Dedifferentiated amniotic fluid mesenchymal stem cell (primary cell): Measurements from ENCODE around the gene PKNOX2.

Source experiments
- DNase-seq: peaks from one replicate; pipeline ENCODE4 v3.0.0-alpha.2; 2016; ENCODE audit errors: extremely low spot score

Gene PKNOX2

DNA sequence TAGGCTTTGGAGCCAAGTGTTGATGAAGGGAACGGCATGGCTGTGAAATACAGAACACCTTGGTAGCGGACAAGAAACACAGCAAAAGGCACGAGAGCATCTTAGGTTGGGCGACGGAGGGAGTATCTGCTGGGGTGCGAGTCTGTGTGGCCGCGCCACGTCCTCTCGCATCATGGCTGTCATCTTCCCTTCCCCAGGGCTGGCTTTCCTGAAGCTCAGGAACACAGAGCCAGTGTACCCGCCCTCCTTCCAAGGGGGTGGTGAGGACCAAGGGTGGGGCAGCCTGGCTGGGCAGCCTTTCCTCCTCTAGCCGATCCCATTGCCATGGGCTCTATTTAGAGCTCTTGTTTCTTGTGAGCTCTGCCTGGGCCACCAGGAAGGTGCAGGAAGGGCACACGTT is 177.1 kb downstream of the PKNOX2 start:
- no peak for DNase-seq

- no peak for DNase-seq
Measured at GRCh38 chr11:125342281-125342930, 177.9 kb downstream of the PKNOX2 start.

DNA sequence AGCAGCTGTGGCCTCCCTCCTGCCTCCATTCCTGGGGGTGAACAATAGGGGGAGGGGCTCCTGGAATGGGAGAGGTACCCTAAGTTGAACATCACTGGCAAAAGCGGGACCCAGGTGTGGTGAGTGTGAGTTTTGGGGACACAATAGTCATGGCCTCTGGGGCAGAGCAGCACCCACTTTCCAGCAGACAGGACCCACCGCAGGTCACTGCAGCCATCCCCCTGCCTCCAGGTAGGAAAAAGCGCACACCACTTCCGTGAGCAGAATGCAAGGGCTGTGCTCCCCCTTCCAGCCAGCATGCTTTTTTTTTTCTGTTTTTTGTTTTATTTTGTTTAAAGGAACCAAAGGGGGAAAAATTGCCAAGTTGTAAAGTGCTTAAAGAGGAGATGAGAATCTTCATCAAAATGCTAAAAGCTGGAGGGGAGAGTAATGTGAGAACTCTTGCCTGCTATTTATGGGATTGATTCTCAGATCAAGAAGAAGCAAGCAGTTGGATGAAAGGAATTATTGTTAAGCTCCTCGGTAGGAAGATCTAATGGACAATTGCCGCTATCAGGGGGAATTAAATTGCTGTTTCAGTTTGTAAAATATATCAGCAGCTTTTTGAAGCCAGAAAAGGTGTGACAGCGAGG is 178.7 kb downstream of the PKNOX2 start:
- DNase-seq, result no peak

DNA sequence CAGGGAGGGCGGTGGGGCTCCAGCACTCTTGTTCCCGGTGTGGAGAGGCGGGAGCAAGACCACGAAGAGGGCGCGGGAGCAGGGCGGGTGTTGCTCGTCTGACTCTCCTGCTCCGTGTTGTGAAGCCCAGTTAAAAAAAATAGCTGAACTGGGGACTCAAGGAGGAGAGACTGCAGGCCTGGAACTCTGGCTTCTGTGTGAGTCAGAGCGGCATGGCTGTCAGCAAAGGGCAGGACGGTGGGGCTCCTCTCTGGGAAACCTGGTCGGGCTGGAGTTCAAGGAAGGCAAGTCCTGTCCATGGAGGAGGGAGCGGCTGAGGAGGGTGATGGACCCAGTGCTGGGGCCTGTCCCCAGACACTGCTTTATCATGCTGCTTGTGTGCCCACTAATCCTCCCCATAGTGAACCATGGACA is 179.2 kb downstream of the PKNOX2 start:
- no peak for DNase-seq

GRCh38 chr11:125344846-125345420 is 180.4 kb downstream of the PKNOX2 start:
- no peak for DNase-seq

GRCh38 chr11:125345421-125346178 is 181.0 kb downstream of the PKNOX2 start:
- peak; percentile 59 for DNase-seq

DNA sequence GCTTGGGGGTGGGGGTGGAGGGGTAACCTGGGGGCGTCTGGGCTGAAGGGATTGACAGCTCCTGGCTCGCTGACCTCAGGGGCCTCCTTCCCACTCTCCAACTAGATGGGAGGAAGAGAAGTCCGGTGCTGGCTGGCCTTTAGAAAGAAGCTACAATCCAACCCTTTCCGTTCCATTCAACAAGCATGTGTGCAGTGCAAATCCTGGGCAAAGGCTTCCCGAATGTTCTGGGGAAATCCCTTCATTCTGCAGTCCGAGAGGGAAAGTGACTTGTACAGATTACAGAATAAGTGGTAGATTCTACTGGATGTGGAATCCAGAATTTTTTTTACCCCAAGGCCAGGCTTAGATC is 181.6 kb downstream of the PKNOX2 start:
- DNase-seq, result no peak

DNA sequence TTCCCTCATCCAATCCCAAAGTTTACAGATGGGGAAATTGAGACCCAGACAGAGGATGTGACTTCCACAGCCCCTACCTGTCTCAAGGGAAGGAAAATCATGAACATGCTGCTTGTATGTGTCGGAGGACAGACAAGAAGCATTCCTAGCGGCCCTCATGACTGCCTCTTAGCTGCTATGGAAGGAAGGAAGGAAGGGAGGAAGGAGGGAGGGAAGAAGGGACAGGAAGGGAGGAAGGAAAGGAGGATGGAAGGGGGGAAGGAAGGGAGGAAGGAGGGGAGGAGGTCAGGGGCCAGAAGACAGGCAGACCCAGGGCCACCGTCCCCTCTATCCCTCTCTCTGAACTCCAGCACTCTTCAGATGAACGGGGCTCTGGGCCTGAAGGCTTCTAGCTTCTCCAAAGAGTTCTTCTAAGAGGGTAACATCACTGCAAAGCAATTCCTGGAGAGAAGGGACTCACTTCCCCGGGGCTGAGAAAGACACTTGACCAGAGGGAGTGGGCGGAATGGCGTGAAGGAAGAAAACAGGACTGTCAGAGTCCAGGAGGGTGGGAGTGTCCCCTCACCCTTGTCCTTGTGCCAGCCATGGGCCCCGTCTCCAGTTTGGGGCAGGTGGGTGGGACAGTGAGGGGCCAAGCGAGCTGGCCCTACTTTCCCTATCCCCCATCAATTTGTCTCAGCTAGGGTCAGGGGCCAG is 182.2 kb downstream of the PKNOX2 start:
- no peak for DNase-seq

- no peak for DNase-seq
Measured at GRCh38 chr11:125347261-125347585, 182.7 kb downstream of the PKNOX2 start.

GRCh38 chr11:125348141-125348651 is 183.6 kb downstream of the PKNOX2 start:
- no peak for DNase-seq

DNA sequence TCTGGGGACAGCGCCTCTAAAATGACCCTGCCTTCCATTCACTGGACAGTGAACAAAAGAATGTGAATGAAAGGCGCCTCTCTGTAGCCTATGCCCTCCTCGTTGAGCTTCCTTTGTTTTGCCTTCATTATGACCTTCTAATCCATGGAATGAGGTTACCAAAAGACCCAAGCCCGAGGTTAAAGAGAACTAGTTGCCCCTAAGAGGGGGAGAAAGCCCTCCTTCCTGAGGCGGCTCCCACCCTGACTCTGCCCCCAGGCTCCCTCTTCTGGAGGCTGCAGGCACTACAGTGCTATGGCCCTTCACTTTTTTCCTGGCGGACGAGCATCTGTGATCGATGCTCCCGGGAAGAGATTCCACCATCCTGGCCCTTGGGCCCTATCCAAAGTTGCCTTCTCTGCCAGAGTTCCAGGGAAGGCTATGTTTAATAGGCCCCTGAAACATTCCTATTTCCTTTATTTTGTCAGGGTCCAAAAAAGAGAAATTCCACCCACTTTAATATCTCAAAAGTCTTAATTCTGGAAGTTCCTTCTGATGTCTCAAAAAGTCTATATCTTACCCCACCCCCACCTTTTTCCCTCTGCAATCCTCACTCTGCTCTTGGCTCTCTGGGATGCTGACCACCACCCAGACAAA is 184.2 kb downstream of the PKNOX2 start:
- DNase-seq, result peak; percentile 34

DNA sequence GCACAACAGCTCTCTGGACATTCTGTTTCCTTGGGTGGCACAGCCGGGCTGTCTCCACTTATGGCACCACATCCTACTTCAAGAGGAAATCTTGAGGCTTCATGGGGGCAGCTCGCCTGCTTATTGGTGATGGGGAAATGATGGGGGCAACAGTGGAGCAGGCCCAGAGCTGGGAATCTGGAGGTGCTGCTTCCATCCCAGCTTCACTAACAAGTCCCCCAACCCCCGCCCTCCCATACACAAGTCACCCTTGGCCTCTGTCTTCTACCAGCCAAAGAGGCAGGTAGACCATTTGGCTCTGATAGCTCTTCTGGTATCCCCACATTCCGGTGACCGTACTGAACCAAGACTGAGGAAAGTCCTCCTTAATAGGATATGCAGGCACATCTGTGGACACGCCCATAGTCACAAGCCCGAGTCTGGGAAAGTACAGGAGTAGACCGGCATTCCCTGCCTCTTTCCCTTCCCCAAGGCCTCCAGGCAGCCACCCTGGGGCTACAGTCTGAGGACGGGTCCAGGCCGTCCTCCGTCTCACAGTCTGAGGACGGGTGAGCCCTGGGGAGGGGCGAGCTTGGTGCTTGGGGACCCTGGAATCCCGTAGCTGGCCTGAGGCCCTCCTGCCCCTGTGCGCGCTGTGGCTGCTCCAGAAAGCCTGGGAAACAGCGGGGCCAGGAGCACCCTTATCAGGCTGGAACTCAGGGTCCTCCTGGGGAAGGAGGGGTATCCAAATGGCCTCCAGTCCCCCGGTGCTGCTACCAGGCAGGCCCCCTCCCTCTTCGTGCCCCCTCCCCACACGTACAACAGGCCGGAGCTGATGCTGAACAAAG is 185.9 kb downstream of the PKNOX2 start:
- DNase-seq, result no peak

DNA sequence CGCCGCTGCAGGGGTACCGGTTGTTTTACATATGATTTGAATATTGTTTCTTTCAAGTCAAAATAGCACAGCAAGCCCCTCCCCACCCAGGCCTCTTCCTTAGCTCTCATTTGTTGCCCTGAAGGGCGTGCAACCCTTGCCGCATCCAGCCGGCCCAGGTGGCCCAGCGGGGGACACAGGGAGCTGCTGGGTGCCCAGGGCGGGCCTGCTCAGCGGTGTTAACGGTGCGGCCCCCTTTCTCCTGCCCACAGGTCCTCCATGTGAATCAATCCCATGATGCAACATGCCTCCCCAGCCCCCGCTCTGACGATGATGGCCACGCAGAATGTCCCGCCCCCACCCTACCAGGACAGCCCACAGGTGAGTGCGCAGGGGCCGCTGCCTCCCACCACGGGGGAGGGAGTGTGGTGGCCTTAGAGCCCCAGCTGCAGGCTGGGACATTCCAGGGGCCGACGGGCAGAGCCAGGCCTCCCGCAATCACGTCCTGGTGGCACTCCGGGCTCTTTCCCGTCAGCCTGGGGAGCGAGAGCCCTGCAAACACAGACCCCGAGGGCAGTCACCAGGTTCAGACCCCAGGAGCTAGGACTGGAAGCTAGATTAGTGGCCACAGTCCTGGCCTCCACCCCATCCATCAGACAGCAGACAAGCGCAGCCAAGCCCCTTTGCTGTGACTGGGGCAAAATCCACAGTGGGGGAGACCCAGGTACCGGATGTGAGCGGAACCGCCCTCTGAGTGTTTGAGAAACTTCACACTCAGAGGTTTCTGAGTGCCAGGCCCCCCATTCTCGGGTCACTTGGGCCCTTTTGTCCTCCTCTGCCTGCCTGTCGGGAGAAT is 186.7 kb downstream of the PKNOX2 start:
- DNase-seq, result no peak

DNA sequence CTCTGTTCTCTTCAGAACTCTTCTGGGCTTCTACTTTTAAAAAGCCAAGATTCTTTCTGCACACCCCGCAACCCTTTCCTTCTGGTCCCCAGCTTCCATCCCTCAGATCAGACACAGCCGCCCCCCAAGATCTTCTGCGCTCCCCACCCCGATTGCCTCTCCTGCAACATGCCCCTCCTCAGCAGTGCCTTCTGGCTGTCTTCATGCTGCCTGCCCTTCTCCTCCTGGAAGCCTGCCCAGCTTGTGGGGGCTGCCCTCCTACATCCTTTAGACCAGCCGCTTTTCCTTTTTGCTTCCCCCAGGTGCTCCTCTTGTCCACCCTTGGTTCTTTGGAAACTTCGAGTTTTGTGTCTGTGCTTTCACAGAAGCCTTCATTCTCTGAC is 187.3 kb downstream of the PKNOX2 start:
- DNase-seq, result no peak

GRCh38 chr11:125356797-125357196 is 192.2 kb downstream of the PKNOX2 start:
- no peak for DNase-seq

DNA sequence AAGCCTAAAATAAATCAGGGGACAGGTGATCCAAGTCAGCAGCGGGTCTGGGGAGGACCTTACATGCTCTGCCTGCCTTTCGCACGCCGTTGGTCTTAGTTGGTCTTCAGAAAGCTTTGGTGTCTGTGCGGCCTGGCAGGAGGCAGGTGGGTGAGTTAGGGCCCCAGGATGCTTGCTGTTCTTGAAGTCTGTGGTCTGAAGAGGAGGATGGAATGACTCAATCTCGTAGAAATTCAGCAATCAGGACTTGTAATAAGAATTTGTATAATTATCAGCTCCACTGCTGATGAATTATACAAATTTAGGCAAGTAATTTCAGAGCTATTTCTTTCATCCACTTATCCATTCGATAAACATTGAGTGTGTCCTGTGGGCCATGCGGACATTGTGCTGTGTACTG is 193.0 kb downstream of the PKNOX2 start:
- no peak for DNase-seq

DNA sequence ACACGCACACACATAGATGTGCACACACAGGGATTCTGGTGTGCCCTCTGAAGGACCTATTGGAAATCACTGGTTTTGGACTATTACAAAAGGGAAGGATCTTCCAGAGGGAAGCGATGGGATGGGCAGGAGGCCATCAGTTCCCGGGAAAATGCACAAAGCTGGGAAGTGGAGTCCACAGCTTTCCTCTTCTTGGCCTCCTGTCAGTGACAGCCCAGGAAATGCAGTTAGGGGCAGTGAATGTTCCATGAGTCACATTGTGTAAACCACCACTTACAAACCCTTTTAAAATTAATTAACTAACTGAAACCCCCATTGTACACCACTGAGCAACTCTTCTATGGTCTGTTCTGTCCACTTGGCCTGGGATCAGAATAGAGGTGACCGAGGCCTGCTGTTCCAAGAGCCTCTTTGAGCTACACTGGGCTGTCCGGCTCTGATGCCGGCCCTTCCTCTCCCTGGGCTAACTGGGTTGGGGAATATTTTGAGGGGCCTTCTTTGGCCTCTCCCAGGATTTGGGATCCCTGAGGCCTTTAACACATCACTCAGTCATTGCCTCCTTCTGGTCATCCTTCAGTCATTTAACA is 193.8 kb downstream of the PKNOX2 start:
- no peak for DNase-seq

- DNase-seq, result no peak
Measured at GRCh38 chr11:125359130-125359529, 194.6 kb downstream of the PKNOX2 start.

GRCh38 chr11:125360066-125360465 is 195.5 kb downstream of the PKNOX2 start:
- DNase-seq, result no peak
